Type B pancreatic cell (in vitro differentiated cells): ENCODE data around the gene NIPAL4. TPM values are rescaled to one million over a fixed set of nuclear protein-coding genes. Genes with fewer than 3 reads are reported as not detected.
A peak's percentile ranks its signal among the peaks of the same experiment; 100 is the strongest.

Source experiments
- DNase-seq: peaks from one replicate; pipeline ENCODE4 v3.0.0; 2021; ENCODE audit warnings: mixed read lengths; ENCODE audit not compliant: unreplicated experiment; ENCODE audit errors: extremely low spot score
- H3K27ac Mint-ChIP-seq: 2 replicates; pipeline ENCODE4 v1.8.0; 2021; ENCODE audit warnings: mild to moderate bottlenecking, mixed read lengths
- H3K27me3 Mint-ChIP-seq: 2 replicates; pipeline ENCODE4 v1.8.0; 2021; ENCODE audit warnings: mixed read lengths
- H3K36me3 Mint-ChIP-seq: 2 replicates; pipeline ENCODE4 v1.8.0; 2021; ENCODE audit warnings: mixed read lengths
- H3K4me1 Mint-ChIP-seq: one replicate; pipeline ENCODE4 v1.8.0; 2021; ENCODE audit warnings: mixed read lengths; ENCODE audit not compliant: unreplicated experiment
- H3K4me3 Mint-ChIP-seq: 2 replicates; pipeline ENCODE4 v1.8.0; 2021; ENCODE audit warnings: mild to moderate bottlenecking, mixed read lengths
- H3K9me3 Mint-ChIP-seq: 2 replicates; pipeline ENCODE4 v1.8.0; 2021; ENCODE audit warnings: mixed read lengths
- total RNA-seq: library from RNA; stranded (reverse); gene quantifications from 2 replicates; pipeline ENCODE4 v1.2.1, GENCODE V29; 2021; ENCODE audit warnings: low replicate concordance
- TF ChIP-seq, protein P1 (sequence below): fragments of 200-600 bp; sonication (generic); conservative IDR thresholded peaks from 2 replicates; pipeline ENCODE4 v1.5.0; 2021; ENCODE audit warnings: antibody characterized with exemption, mild to moderate bottlenecking

The NIPAL4 gene
- total RNA-seq, 1 donor from 2014 or later: 0.46 TPM

DNA sequence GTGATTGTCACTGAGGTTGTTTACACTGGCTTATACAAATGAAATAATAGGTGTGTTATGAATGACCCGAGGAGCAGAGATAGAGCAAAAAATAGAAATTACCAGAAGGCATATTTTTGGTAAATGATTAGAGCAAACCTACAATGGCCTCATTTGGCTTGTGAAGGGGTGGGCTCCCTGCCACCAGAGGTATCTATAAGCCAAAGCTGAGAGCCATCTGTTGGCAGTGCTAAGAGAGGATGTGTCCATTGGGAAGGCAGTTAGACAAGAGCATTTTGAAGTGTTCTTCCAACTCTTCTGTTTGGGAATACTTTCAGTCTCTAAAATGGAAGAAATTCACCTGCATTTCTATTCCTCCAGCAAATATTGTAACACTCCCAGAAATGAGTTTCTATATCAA lies 10.6 kb downstream of the NIPAL4 start:
- Mint-ChIP-seq H3K4me3 (no peak overlapping the region), H3K27ac (no peak overlapping the region), H3K36me3 (no peaks in the 10 kb centered on the region), H3K9me3 (no peaks in the 10 kb centered on the region), H3K27me3 (peaks cover 8% of the 10 kb centered on the region), H3K4me1 (peaks cover 9% of the 10 kb centered on the region)
- DNase-seq: no peak
- TF ChIP-seq, protein P1, sequence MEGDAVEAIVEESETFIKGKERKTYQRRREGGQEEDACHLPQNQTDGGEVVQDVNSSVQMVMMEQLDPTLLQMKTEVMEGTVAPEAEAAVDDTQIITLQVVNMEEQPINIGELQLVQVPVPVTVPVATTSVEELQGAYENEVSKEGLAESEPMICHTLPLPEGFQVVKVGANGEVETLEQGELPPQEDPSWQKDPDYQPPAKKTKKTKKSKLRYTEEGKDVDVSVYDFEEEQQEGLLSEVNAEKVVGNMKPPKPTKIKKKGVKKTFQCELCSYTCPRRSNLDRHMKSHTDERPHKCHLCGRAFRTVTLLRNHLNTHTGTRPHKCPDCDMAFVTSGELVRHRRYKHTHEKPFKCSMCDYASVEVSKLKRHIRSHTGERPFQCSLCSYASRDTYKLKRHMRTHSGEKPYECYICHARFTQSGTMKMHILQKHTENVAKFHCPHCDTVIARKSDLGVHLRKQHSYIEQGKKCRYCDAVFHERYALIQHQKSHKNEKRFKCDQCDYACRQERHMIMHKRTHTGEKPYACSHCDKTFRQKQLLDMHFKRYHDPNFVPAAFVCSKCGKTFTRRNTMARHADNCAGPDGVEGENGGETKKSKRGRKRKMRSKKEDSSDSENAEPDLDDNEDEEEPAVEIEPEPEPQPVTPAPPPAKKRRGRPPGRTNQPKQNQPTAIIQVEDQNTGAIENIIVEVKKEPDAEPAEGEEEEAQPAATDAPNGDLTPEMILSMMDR: no peak

DNA sequence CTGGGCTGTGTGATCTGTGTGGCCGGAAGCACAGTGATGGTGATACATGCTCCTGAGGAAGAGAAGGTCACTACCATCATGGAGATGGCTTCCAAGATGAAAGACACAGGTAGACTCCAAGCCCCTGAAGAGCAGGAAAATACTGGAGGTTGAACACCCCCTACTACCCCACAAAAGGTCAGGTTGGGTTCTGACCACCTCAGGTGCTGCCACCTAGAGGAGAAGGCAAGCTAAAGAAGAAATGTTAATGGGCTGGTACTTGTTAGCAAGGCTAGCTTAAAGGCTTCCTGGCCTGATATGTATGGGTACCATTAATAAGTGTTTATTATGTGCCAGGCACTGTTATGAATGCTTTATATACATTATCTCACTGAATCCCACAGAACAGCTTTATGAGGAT lies 11.7 kb downstream of the NIPAL4 start:
- no peak overlapping the region for H3K4me3 Mint-ChIP-seq
- no peaks in the 10 kb centered on the region for H3K36me3 Mint-ChIP-seq
- H3K27ac Mint-ChIP-seq: no peak overlapping the region
- no peaks in the 10 kb centered on the region for H3K9me3 Mint-ChIP-seq
- TF ChIP-seq, protein P1: peak; percentile 71
- no peak for DNase-seq
- no peaks in the 10 kb centered on the region for H3K27me3 Mint-ChIP-seq
- peaks cover 10% of the 10 kb centered on the region for H3K4me1 Mint-ChIP-seq

DNA sequence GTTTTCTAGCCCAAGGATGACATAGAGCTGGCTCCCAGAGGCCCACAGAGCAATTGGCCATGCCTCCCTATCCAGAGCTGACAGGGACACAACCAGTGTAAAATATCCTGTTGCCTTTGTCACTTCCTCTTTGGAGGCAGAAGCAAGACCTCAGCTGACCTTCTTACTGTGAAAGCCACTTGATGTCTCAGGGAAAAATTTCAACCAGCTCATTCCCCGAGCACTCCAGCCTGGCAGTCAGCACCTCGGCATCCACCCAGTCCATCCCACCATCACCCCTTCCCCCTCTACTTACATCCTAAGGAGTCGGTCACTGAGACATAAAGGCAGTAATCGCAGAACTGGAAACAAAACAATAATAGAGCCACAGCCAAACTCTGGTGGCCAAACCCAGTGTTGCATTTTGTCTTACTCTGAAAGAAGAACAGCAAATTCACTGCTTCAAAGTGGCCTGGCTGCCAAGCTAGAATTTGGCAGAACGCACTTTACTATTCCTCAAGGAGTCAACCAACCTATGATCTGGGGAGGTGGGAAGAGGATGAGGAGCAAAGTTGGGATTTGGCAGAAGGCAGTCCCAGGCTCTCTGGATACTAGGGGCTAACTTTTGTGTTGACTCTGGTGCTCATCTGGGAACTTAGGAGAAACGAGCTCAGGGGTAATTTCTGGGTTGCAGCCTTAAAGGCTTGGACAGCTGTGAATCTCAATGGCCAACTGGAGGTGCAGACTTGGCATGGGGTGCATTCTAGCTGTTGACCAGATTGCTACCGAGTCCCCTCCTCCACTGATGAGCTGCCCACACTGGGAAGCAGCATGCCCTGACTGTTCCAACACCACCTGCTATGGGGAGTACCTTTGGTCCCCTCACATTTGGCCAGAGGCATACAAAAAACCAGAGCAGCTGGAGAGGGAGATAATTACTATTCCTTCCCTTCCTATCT lies 13.6 kb downstream of the NIPAL4 start:
- peaks cover 10% of the 10 kb centered on the region for H3K4me1 Mint-ChIP-seq
- H3K36me3 Mint-ChIP-seq: no peaks in the 10 kb centered on the region
- no peak overlapping the region for H3K4me3 Mint-ChIP-seq
- TF ChIP-seq, protein P1: no peak
- no peak overlapping the region for H3K27ac Mint-ChIP-seq
- no peaks in the 10 kb centered on the region for H3K9me3 Mint-ChIP-seq
- DNase-seq: no peak
- H3K27me3 Mint-ChIP-seq: no peaks in the 10 kb centered on the region

DNA sequence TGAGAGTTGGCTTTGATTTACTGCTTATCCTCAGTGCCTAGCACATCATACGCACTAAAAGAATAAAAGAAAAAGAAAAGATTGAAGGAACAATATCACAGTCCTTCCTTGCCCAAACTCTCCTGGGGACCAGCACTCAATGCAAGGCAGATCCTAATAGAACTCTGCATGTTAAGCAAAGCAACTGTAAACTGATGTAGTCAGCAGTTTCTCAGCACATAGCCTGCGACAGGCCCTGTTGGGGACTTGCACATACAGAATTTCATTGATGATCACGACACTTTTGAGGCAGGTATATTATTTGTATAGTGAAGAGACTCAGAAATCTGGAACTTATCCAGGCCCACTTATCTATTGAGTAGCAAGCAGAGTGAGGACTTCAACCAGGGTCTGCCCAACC lies 15.4 kb downstream of the NIPAL4 start:
- peaks cover 6% of the 10 kb centered on the region for H3K4me1 Mint-ChIP-seq
- no peaks in the 10 kb centered on the region for H3K9me3 Mint-ChIP-seq
- H3K27ac Mint-ChIP-seq: no peak overlapping the region
- DNase-seq: no peak
- H3K27me3 Mint-ChIP-seq: no peaks in the 10 kb centered on the region
- H3K36me3 Mint-ChIP-seq: no peaks in the 10 kb centered on the region
- TF ChIP-seq, protein P1: no peak
- H3K4me3 Mint-ChIP-seq: no peak overlapping the region

DNA sequence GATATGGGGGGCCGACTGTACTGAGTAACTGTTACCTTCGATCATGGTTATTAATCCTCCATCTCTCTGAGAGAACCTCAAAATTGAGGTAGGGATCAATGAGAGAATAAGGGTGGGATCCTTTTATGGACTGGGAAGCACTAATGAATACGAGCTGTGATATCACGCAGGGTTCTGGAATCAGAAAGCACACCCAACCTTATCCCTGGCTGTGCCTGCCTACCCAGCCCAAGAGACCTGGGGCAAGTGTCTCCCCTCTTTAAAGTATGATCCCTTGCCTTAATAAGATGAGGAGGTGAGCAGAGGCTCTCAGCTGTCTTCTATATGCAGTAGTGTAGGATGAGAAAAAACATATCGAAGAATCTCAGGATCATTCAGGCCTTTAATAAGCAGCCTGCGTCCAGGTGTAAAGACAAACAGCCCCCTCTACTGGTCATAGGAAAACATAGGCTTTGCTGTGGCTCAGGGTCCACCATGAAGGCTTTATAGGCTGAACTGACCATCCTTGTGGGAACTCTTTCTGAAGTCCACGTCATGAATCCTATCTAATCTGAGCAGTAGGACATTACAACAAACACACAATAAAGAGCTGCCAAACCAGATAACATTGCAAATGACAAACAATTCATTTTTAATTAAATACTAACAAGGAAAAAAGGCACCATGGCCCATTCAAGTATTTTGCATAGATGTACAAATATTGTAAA lies 16.8 kb downstream of the NIPAL4 start:
- Mint-ChIP-seq H3K4me3 (no peak overlapping the region), H3K36me3 (no peaks in the 10 kb centered on the region), H3K27ac (peak overlapping the region; percentile 25), H3K9me3 (no peaks in the 10 kb centered on the region), H3K4me1 (peaks cover 6% of the 10 kb centered on the region), H3K27me3 (no peaks in the 10 kb centered on the region)
- DNase-seq: no peak
- TF ChIP-seq, protein P1: peak; percentile 89
